ENCODE measurements around the gene CMTM5. TPM values are rescaled to one million over a fixed set of nuclear protein-coding genes. Genes with fewer than 3 reads are reported as not detected.

The CMTM5 gene, protein sequence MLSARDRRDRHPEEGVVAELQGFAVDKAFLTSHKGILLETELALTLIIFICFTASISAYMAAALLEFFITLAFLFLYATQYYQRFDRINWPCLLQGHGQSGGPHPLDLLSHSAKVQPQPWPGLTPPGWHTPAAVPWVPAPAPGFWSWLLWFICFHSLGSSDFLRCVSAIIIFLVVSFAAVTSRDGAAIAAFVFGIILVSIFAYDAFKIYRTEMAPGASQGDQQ
- total RNA-seq (2022; extraction: Qiagen RNA extraction; ENCODE audit: low read depth) = not detected in 5 replicates

GRCh38 chr14:23376482-23377197 is at the start of gene CMTM5:
Gene CMTM5, plus strand, starts transcription at chr14:23377046. Its CDS starts 206 bp downstream, at chr14:23377252.

GRCh38 chr14:23352506-23353432 is 24.1 kb upstream of the CMTM5 start, which contains the start of gene SLC22A17:
Gene SLC22A17, minus strand, starts transcription at chr14:23352887.

DNA sequence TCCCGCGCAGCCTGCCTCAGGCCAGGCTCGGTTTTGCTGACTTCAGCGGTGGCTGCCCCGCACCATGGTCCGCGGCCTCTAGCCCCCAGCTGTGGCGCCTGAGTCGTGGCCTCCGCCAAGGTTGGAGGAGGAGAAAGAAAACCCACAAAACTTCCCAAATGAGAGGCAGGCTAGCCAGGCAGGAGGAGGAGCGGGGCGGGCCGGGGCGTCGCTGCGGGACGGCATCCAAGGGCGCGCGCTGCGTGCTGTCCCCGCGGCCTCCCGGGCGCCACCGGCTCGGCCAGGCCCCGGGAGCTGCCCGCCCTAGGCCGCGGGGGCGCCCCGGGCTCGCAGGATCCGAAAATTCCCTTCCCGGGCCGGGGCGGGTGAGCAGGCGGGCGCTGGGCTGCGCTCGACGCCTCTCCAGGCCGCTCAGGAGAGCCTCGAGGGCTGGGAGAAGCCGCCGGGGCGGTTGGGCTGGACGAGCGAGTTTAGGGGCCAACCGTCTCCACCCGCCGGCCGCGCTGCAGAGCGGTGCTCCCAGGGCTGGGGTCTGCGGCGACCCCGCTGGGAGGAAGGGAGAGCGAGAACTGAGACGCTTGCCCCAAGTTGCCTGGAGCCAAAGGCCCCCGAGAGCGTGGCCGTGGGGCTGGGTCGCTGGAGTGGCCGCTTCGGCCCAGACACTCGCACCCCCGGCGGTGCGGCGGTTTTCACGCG is 11.7 kb upstream of the CMTM5 start, which contains the start of gene EFS:
Gene EFS, minus strand, starts transcription at position 137 of the 696 bp plus-strand sequence. CDS start 147 bp downstream, outside the sequence.

GRCh38 chr14:23372509-23372908 is 4.3 kb upstream of the CMTM5 start, which contains the start of gene IL25:
Gene IL25, plus strand, starts transcription at chr14:23372809.

DNA sequence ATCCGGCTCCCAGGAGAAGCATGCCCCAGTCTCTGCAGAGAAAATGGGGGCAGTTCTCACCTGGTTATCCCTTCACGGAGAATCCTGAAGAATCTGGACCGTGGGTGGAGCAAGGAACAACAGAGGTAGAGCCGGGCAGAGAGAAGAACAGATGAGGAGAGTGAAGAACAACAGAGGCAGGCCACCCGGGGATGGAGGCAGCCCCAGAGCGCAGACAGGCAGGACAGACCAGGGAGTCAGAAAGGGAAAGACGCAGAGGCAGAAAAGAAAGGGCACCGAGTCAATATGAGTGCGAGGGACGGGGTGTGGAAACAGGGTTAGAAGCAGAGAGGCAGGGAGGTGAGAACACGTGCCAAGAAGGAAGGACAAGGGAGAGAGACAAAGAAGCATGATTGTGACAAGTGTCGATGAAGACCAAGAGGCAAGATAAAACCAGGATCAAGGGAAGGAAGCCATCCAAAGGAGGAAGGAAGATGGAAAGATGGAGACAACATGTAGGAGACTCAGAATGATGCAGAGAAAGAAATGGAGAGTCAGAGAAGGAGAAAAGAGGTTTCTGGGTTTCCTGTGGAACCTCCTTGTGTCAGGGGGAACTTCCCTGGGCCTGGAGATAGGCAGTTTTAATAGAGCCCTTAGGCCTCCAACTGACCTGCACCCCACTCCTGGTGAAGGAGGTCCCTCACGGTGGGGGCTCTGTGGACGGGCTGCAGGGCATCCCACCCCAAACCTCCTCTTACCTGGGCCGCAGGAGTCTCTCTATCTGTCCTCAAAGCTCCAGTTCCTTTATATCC is 30.9 kb downstream of the CMTM5 start, which contains the start of gene MYH6:
Gene MYH6, minus strand, starts transcription at position 758 of the 791 bp plus-strand sequence. CDS start 1,050 bp downstream, outside the sequence.

Other genes starting within 250 kb of the CMTM5 start
- 0.25 to 0.69 TPM (median 0.34 TPM) in 5 replicates for gene SLC7A8, start 193.4 kb upstream of the CMTM5 start, total RNA-seq (2022; extraction: Qiagen RNA extraction; ENCODE audit: low read depth)
- not detected in 5 replicates for gene RNF212B, start 139.1 kb upstream of the CMTM5 start, total RNA-seq (2022; extraction: Qiagen RNA extraction; ENCODE audit: low read depth)
- 6.6 to 9.4 TPM (median 8.4 TPM) in 5 replicates for gene HOMEZ, start 90.9 kb upstream of the CMTM5 start, total RNA-seq (2022; extraction: Qiagen RNA extraction; ENCODE audit: low read depth)
- 3.3 to 5.4 TPM (median 4.4 TPM) in 5 replicates for gene PPP1R3E, start 74.2 kb upstream of the CMTM5 start, total RNA-seq (2022; extraction: Qiagen RNA extraction; ENCODE audit: low read depth)
- gene BCL2L2, start 70.2 kb upstream of the CMTM5 start, total RNA-seq (2022; extraction: Qiagen RNA extraction; ENCODE audit: low read depth) = 19.4 to 23.1 TPM (median 21.3 TPM) in 5 replicates
- gene PABPN1, start 55.6 kb upstream of the CMTM5 start, total RNA-seq (2022; extraction: Qiagen RNA extraction; ENCODE audit: low read depth) = 140 to 168 TPM (median 158 TPM) in 5 replicates
- gene SLC22A17, start 24.2 kb upstream of the CMTM5 start, total RNA-seq (2022; extraction: Qiagen RNA extraction; ENCODE audit: low read depth) = 5.8 to 7.9 TPM (median 6.6 TPM) in 5 replicates
- not detected in 5 replicates for gene EFS, start 11.9 kb upstream of the CMTM5 start, total RNA-seq (2022; extraction: Qiagen RNA extraction; ENCODE audit: low read depth)
- not detected in 5 replicates for gene IL25, start 4.2 kb upstream of the CMTM5 start, total RNA-seq (2022; extraction: Qiagen RNA extraction; ENCODE audit: low read depth)
- gene MYH6, start 31.2 kb downstream of the CMTM5 start, total RNA-seq (2022; extraction: Qiagen RNA extraction; ENCODE audit: low read depth) = not detected in 5 replicates
- not detected in 5 replicates for gene MYH7, start 58.6 kb downstream of the CMTM5 start, total RNA-seq (2022; extraction: Qiagen RNA extraction; ENCODE audit: low read depth)
- 64.5 to 68.9 TPM (median 66.7 TPM) in 5 replicates for gene NGDN, start 92.7 kb downstream of the CMTM5 start, total RNA-seq (2022; extraction: Qiagen RNA extraction; ENCODE audit: low read depth)
- 0.36 to 1.7 TPM (median 1.5 TPM) in 5 replicates for gene ZFHX2, start 174.7 kb downstream of the CMTM5 start, total RNA-seq (2022; extraction: Qiagen RNA extraction; ENCODE audit: low read depth)
- gene THTPA, start 179.2 kb downstream of the CMTM5 start, total RNA-seq (2022; extraction: Qiagen RNA extraction; ENCODE audit: low read depth) = 12.8 to 14.9 TPM (median 13.5 TPM) in 5 replicates
- gene AP1G2, start 190.7 kb downstream of the CMTM5 start, total RNA-seq (2022; extraction: Qiagen RNA extraction; ENCODE audit: low read depth) = 36.8 to 56.9 TPM (median 49.3 TPM) in 5 replicates
- 0.05 to 0.07 TPM in 2 of 5 replicates, not detected in the others for gene JPH4, start 201.7 kb downstream of the CMTM5 start, total RNA-seq (2022; extraction: Qiagen RNA extraction; ENCODE audit: low read depth)

All from A549 treated with DMSO at 1 μM for 4 hours (cell line).